Activated CD8-positive, alpha-beta memory T cell treated with anti-CD3 and anti-CD28 coated beads, Interleukin-2, amount 50 U/mL, for 24 hours (primary cell): ENCODE data around the gene CFC1.
"Not testable (repeated sequence)": the region's sequence is repeated elsewhere in the genome, so short reads cannot be mapped to it uniquely, and the experiment has no call there.

Source experiments
- DNase-seq: peaks from one replicate; pipeline ENCODE4 v3.0.0-alpha.2; 2020; ENCODE audit errors: extremely low read depth

CFC1 gene

DNA sequence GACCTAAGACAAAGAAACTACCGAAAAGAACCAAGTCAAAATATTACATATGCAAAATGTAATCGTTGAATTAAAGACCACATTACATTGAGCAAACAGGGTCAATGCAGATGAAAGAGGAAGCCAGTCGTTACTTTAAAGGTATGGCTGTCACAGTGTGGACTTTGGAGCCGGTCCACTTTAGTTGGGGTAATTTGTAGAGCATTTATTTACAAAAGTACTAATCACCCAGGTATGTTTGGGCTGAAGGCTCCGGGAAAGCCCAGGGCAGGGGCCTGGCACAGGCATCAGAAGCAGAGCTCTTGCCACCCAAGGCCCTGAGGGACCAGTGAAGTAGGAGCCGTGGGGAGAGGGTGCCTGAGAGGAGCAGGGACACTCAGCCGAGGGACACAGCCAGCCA is 15.8 kb downstream of the CFC1 start:
- DNase-seq, result not testable (repeated sequence)

DNA sequence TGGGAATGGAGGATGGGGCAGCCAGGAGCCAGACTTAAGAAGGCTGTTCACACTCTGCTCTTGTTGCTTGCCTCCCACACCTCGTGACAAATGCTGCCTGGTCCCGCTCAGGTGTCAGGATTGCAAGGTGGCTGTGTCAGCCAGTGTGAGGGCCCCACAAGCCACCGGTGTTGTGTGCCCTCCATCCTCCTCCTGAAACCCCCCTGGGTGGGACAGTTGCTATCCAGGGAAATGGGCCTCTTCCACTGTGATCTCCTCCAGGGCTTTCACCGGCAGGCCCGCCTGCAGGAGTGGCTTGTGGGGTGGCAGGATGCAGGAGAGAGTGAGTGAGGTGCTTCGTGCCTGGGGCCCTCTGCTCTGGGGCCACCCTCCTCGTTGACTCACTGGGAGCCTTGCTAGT is 16.4 kb downstream of the CFC1 start:
- not testable (repeated sequence) for DNase-seq

DNA sequence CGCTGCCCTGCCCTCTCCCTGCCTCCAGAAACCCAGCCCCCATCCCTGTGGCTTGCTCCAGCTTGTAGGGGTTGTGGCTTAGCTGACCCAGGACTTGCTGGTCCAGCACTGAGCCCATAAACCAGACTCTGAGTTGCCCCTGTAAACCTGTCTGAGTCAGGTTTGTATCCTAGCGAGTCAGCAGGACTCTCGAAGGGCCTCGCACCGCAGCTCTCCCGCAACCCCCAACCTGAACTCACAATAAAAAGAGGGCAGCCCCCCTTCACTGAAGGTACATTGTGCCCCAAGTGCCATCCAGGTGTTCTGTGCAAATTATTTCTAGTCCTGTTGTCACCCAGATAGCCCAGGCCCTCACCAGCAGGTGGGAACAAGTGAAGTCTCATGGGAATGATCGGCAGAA is 17.9 kb downstream of the CFC1 start:
- DNase-seq, result not testable (repeated sequence)

DNA sequence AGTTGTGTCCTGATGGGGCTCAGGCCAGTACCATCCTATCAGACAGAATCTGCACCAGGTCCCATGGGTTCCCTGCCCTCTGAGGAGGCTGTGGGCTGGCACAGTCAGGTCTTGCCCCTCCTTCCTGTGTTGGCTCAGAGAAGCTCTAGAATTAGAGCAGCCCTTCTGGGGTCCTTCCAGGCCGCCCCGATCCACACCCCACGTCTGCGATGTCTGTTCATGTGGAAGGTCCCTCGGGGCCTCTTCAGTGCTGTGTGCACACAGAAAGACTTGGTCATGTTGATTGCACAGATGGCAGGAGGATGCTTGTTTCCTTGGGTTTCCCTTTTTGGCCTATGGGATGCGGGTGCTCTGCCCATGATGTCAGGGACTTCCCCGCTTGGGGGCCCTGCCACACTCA is 20.3 kb downstream of the CFC1 start:
- not testable (repeated sequence) for DNase-seq

DNA sequence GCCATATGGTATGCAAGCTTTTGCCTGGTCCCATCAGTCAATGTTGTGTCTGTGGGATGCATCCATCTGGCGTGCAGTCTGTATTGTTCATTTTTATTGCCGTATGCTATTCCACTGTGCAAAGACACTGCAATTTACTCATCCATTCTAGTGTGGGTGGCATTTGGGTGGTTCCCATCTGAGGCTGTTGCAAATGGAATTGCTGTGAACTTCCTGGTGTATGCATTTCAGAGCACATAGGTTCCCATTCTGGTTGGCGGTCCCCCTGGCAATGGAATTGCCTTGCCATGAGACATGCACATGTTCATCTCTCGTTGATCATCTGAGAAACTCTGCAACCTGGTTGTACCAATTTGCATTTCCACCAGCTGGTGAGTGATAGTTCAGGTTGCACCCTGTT is 21.8 kb downstream of the CFC1 start:
- DNase-seq, result not testable (repeated sequence)

DNA sequence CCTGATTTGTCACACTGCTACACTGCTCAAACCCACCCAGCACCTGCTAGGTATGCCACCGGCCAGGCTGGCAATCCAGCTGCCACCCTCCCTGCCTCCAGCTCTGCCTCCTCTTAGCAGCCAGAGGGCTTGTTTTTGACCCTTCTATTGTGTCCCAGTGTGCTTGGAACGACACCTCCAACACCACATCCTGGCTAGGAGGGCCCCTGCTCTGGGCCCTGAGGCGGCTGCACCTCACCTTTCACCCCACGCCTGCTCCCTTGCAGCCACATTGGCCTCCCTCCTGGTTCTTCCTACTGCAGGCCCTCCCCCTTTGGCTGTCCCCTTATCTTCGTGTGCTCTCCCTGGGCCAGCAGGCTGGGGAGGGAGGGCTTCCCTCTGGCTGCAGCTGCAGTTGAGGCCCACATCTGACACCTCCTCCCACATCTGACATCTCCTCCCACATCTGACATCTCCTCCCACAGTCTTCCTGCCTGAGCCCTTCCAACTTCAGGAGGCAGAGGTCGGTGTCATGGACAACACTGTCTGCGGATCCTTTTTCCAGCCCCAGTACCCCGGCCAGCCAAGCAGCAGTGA is 23.1 kb downstream of the CFC1 start:
- DNase-seq, result not testable (repeated sequence)

DNA sequence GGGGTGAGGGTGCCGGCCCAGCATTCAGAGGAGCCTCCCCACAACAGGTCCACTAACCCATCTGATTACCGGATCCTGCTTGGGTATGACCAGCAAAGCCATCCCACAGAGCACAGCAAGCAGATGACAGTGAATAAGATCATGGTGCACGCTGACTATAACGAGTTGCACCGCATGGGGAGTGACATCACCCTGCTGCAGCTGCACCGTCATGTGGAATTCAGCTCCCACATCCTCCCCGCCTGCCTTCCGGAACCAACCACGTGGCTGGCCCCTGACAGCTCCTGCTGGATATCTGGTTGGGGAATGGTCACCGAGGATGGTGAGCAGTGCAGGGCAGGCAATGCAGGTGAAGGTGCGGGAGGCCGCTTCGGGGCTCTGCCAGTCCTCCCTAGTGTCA is 25.1 kb downstream of the CFC1 start:
- not testable (repeated sequence) for DNase-seq

DNA sequence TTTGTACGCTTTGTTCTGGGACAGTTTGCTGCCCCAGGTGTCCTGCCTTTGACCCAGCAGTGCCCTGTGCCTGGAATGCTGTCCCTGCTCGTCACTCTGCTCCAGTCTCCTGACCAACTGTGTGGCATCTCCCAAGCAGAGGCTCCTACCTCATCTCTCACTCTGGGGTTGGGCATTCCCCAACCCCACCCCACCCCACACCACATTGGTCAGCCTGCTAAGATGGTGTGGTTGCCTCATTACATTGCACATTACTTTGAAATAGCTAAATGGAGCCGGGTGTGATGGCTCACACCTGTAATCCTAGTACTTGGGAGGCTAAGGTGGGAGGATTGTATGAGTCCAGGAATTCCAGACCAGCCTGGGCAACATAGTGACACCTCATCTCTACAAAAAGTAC is 27.4 kb downstream of the CFC1 start:
- DNase-seq, result not testable (repeated sequence)

DNA sequence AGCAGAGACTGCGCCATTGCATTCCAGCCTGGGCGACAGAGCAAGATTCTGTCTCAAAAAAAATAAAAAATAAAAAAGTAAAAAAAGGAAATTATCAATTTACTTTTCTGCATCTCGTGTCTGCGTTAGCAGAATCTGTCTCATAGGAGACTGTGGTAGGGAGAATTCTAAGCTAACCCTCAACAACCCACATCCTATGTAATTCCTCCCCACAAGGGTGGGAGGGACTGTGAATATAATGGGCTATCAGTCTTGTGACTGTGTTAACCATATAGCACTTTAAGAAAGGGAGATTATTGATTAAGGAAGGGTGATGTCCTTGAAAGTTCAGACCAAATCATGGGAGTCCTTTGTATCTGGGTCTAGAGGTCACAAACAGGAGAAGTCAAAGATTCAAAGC is 33.2 kb downstream of the CFC1 start:
- not testable (repeated sequence) for DNase-seq

DNA sequence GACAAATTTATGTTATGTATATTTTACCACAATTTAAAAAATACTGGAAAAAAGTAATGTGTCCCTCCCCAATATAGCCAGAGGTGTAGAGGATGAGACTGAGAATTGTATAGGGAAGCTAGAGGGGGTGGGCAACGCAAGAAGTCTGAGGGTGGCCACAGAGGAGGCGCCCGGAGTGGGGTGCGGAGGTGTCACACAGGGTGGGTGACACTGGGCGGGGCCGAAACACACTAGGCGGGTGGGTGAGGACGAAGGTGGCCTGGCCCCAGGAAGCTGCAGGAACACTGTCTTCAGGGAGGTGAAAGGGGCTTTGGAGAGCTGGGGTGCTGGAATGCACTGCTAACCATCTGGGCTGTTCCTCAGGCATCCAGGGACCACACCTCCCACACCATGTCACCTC is 42.9 kb downstream of the CFC1 start:
- DNase-seq, result not testable (repeated sequence)

DNA sequence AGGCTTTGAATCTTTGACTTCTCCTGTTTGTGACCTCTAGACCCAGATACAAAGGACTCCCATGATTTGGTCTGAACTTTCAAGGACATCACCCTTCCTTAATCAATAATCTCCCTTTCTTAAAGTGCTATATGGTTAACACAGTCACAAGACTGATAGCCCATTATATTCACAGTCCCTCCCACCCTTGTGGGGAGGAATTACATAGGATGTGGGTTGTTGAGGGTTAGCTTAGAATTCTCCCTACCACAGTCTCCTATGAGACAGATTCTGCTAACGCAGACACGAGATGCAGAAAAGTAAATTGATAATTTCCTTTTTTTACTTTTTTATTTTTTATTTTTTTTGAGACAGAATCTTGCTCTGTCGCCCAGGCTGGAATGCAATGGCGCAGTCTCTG is 45.2 kb downstream of the CFC1 start:
- DNase-seq, result not testable (repeated sequence)

DNA sequence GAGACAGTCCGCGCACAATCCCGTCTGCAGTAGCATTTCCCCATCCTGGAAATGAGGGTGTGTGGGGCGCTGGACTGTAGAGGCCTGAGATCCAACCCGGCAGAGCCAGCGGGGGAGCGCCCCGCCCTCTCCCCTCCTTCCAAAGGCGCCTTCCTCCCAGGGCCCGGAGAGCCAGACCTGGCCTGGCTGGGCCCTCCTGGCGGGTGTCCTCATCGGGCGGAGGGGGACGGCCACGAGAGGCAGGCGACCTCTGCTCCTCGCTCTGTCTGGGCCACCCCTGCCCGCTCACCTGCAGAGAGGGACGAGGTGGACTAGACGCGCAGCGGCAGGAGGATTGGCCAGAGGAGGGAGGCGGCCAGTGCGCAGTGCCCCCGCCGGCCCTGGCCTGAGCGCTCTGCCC is 49.9 kb downstream of the CFC1 start:
- not testable (repeated sequence) for DNase-seq

DNA sequence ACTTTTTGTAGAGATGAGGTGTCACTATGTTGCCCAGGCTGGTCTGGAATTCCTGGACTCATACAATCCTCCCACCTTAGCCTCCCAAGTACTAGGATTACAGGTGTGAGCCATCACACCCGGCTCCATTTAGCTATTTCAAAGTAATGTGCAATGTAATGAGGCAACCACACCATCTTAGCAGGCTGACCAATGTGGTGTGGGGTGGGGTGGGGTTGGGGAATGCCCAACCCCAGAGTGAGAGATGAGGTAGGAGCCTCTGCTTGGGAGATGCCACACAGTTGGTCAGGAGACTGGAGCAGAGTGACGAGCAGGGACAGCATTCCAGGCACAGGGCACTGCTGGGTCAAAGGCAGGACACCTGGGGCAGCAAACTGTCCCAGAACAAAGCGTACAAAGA is 51.0 kb downstream of the CFC1 start:
- not testable (repeated sequence) for DNase-seq

DNA sequence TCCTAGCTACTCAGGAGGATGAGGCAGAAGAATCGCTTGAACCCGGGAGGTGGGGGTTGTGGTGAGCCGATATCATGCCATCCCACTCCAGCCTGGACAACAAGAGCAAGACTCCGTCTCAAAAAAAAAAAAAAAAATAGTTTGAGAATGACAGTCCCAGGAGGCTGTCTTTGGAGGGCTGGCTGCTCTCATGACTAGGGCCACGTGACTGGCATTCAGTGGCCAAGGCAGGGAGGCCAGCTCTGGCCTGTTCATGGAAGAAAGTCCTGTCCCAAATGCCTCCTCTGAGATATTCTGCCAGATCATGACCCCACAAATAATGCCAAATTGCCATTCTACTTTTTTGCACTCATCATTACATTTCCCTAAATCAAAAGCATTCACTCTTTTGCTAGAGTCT is 54.4 kb downstream of the CFC1 start:
- not testable (repeated sequence) for DNase-seq

DNA sequence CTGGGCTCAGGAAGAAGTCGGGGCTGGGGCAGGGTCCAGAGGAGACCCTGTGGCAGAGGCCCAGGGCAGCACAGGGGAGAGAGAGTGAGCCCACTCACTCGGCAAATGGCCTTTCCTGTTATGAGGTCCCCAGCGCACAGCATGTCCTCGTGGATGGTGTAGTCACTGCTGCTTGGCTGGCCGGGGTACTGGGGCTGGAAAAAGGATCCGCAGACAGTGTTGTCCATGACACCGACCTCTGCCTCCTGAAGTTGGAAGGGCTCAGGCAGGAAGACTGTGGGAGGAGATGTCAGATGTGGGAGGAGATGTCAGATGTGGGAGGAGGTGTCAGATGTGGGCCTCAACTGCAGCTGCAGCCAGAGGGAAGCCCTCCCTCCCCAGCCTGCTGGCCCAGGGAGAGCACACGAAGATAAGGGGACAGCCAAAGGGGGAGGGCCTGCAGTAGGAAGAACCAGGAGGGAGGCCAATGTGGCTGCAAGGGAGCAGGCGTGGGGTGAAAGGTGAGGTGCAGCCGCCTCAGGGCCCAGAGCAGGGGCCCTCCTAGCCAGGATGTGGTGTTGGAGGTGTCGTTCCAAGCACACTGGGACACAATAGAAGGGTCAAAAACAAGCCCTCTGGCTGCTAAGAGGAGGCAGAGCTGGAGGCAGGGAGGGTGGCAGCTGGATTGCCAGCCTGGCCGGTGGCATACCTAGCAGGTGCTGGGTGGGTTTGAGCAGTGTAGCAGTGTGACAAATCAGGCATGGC is 55.4 kb downstream of the CFC1 start:
- not testable (repeated sequence) for DNase-seq

DNA sequence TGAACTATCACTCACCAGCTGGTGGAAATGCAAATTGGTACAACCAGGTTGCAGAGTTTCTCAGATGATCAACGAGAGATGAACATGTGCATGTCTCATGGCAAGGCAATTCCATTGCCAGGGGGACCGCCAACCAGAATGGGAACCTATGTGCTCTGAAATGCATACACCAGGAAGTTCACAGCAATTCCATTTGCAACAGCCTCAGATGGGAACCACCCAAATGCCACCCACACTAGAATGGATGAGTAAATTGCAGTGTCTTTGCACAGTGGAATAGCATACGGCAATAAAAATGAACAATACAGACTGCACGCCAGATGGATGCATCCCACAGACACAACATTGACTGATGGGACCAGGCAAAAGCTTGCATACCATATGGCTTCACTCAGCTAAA is 56.6 kb downstream of the CFC1 start:
- not testable (repeated sequence) for DNase-seq
